ENCODE results near the gene LEMD2. TPM values are rescaled to one million over a fixed set of nuclear protein-coding genes. Genes with fewer than 3 reads are reported as not detected.

Gene LEMD2
- polyA plus RNA-seq, 3 donors: 11.4 to 59.5 (median 13.8) TPM

DNA sequence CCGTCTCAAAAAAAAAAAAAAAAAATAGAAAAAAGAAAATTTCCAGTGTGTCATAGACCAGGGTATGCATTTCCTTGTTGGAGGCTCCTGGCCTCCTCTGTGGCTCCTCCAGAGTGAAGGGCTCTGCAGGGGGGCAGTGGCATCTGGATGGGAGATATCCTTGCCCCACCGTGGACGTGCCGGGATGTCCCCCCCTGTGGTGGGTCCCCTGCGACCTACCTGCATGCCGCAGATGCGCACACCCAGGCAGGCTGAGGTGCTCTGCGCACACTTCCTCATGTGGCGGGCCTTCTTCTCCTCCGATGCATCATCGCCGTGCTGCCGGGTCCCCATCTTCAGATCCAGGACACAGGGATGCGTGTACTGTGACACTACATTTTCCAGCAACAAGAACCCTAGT is 63.7 kb downstream of the LEMD2 start:
- Histone ChIP-seq H3K9me3 (replicated peaks in 1 of 2; ENCODE audit: control insufficient read depth in 1 of 2, insufficient read depth in 1 of 2, low read length in 2 of 2) (no peaks in the 10 kb centered on the region), H3K36me3 (replicated peaks in 1 of 2; ENCODE audit: control insufficient read depth in 1 of 2, insufficient read depth in 2 of 2, low read length in 2 of 2) (no peaks in the 10 kb centered on the region), H3K4me1 (ENCODE audit: control insufficient read depth in 1 of 2, insufficient read depth in 2 of 2, low read length in 2 of 2) (no peaks in the 10 kb centered on the region), H3K9ac (ENCODE audit: insufficient read depth, low read length, poor library complexity, severe bottlenecking) (no peak overlapping the region), H3K4me2 (replicated peaks; ENCODE audit: extremely low read depth, low read length, poor library complexity, severe bottlenecking) (no peak overlapping the region), H2AFZ (ENCODE audit: insufficient read depth, low read depth, low read length, poor library complexity, severe bottlenecking) (no peak overlapping the region), H3K4me3 (replicated peaks in 1 of 3; ENCODE audit: low read depth in 2 of 3, low read length in 3 of 3) (no peak overlapping the region), H3K79me2 (ENCODE audit: insufficient read depth, low read length) (no peaks in the 10 kb centered on the region), H3K27ac (ENCODE audit: low read depth in 1 of 2, low read length in 2 of 2) (no peak overlapping the region), H3K27me3 (ENCODE audit: control insufficient read depth in 2 of 2, insufficient read depth in 2 of 2, low read length in 2 of 2) (peaks cover 0 to 6% of the 10 kb centered on the region in 2 donors), H4K20me1 (ENCODE audit: insufficient read depth, low read length) (no peaks in the 10 kb centered on the region)
- intact Hi-C loops (cut with micrococcal nuclease): no loop called here
- DNase-seq: no peak
- no peaks in the 10 kb centered on the region for H3K36me3 Mint-ChIP-seq
- H3K27ac Mint-ChIP-seq: no peak overlapping the region
- peaks cover 11 to 21% (median 16%) of the 10 kb centered on the region in 3 donors for H3K27me3 Mint-ChIP-seq (ENCODE audit: low read depth in 3 of 3)
- WGBS (ENCODE audit: insufficient coverage): 90% methylated on average over 13 of the region's 14 CpGs
- TF ChIP-seq, protein P1, sequence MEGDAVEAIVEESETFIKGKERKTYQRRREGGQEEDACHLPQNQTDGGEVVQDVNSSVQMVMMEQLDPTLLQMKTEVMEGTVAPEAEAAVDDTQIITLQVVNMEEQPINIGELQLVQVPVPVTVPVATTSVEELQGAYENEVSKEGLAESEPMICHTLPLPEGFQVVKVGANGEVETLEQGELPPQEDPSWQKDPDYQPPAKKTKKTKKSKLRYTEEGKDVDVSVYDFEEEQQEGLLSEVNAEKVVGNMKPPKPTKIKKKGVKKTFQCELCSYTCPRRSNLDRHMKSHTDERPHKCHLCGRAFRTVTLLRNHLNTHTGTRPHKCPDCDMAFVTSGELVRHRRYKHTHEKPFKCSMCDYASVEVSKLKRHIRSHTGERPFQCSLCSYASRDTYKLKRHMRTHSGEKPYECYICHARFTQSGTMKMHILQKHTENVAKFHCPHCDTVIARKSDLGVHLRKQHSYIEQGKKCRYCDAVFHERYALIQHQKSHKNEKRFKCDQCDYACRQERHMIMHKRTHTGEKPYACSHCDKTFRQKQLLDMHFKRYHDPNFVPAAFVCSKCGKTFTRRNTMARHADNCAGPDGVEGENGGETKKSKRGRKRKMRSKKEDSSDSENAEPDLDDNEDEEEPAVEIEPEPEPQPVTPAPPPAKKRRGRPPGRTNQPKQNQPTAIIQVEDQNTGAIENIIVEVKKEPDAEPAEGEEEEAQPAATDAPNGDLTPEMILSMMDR (IDR thresholded peaks at IDR 0.05): no peak
- no peaks in the 10 kb centered on the region for H3K4me1 Mint-ChIP-seq
- no peak overlapping the region for H3K4me3 Mint-ChIP-seq
- no peaks in the 10 kb centered on the region for H3K9me3 Mint-ChIP-seq

DNA sequence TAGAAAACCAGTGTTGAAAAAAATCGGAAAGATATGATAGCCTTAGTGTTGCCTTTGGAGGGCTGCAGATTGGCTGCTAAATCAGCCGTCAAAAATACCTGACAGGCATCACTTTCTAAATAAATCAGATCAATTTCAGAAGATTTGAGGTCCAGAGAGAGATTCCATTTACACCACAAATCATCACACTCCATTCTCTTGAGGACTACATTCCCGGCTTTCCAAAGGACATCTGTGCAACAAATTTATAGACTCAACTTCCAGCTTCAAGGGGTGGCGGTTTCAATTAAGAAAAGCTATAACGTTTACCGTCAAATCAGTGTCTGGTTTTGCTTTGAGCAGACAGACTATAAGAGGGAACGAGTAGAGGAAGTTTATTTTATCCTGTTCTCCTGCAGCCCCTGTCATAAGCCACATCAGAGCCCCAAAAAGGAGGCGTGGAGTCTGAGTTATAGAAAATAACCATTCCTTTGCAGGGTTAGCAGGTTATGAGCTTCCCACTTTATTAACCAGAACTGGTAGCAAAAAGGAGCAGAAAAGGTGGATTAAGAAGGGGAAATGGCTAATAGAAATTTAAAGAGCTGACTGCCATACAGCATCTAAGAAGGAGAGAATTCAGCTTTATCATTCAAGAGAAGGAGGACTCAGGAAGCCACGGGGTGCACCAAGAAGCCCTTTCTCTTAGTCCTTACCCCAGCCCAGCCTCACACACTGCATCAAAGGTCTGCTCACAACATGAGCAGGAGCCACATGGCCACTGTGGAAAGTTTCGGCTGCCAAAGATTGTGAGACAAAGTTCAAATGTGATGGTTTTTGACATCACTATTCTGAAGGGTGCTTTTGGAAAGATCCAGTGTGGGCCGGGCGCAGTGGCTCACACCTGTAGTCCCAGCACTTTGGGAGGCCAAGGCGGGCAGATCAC is 64.6 kb downstream of the LEMD2 start:
- Histone ChIP-seq H2AFZ (ENCODE audit: insufficient read depth, low read depth, low read length, poor library complexity, severe bottlenecking) (no peak overlapping the region), H3K9me3 (replicated peaks in 1 of 2; ENCODE audit: control insufficient read depth in 1 of 2, insufficient read depth in 1 of 2, low read length in 2 of 2) (no peaks in the 10 kb centered on the region), H3K4me3 (replicated peaks in 1 of 3; ENCODE audit: low read depth in 2 of 3, low read length in 3 of 3) (no peak overlapping the region), H3K4me1 (ENCODE audit: control insufficient read depth in 1 of 2, insufficient read depth in 2 of 2, low read length in 2 of 2) (no peaks in the 10 kb centered on the region), H4K20me1 (ENCODE audit: insufficient read depth, low read length) (no peaks in the 10 kb centered on the region), H3K27me3 (ENCODE audit: control insufficient read depth in 2 of 2, insufficient read depth in 2 of 2, low read length in 2 of 2) (peaks cover 0 to 6% of the 10 kb centered on the region in 2 donors), H3K4me2 (replicated peaks; ENCODE audit: extremely low read depth, low read length, poor library complexity, severe bottlenecking) (no peak overlapping the region), H3K27ac (ENCODE audit: low read depth in 1 of 2, low read length in 2 of 2) (no peak overlapping the region), H3K79me2 (ENCODE audit: insufficient read depth, low read length) (no peaks in the 10 kb centered on the region), H3K36me3 (replicated peaks in 1 of 2; ENCODE audit: control insufficient read depth in 1 of 2, insufficient read depth in 2 of 2, low read length in 2 of 2) (no peaks in the 10 kb centered on the region), H3K9ac (ENCODE audit: insufficient read depth, low read length, poor library complexity, severe bottlenecking) (no peak overlapping the region)
- Mint-ChIP-seq H3K27me3 (ENCODE audit: low read depth in 3 of 3) (peaks cover 11 to 21% (median 19%) of the 10 kb centered on the region in 3 donors), H3K4me1 (no peaks in the 10 kb centered on the region), H3K9me3 (no peaks in the 10 kb centered on the region), H3K4me3 (no peak overlapping the region), H3K36me3 (no peaks in the 10 kb centered on the region), H3K27ac (no peak overlapping the region)
- intact Hi-C loops (cut with micrococcal nuclease): no loop called here
- DNase-seq: no peak
- TF ChIP-seq, protein P1 (IDR thresholded peaks at IDR 0.05): no peak
- WGBS (ENCODE audit: insufficient coverage): 100% methylated on average over 3 of the region's 13 CpGs

Measured in CD14-positive monocyte (primary cell).